Sigmoid colon (tissue), 7 donors: Measurements from ENCODE around the gene GAGE10. TPM values are rescaled to one million over a fixed set of nuclear protein-coding genes. Genes with fewer than 3 reads are reported as not detected.
A peak's percentile ranks its signal among the peaks of the same experiment; 100 is the strongest.
"Not testable (repeated sequence)": the region's sequence is repeated elsewhere in the genome, so short reads cannot be mapped to it uniquely, and the experiment has no call there.

Experiments
- DNase-seq: peaks from one replicate; pipeline ENCODE4 v3.0.0-alpha.2; 2019
- H3K27ac ChIP-seq, 4 donors: fragments of 200-600 bp; sonication (generic); one replicate each; pipeline ENCODE4 v1.5.1; 2016 to 2019; ENCODE audit warnings: mild to moderate bottlenecking in 1 of 4
- H3K27me3 ChIP-seq, 3 donors: fragments of 200-600 bp; sonication (generic); one replicate each; pipeline ENCODE4 v1.5.1; 2019; ENCODE audit warnings: mild to moderate bottlenecking in 1 of 3
- H3K36me3 ChIP-seq, 4 donors: fragments of 200-600 bp; sonication (generic); one replicate each; pipeline ENCODE4 v1.5.1; 2016 to 2019
- H3K4me1 ChIP-seq, 4 donors: fragments of 200-600 bp; sonication (generic); one replicate each; pipeline ENCODE4 v1.5.1; 2017 to 2019
- H3K4me3 ChIP-seq, 4 donors: fragments of 200-600 bp; sonication (generic); one replicate each; pipeline ENCODE4 v1.5.1; 2017 to 2019; ENCODE audit warnings: mild to moderate bottlenecking in 2 of 4, moderate library complexity in 1 of 4
- H3K9me3 ChIP-seq, 4 donors: fragments of 200-600 bp in 3 of 4; sonication (generic) in 3 of 4; one replicate each; pipeline versions ENCODE4 v1.5.1 to v1.6.1; 2013 to 2019
- EP300 ChIP-seq, 4 donors: sonication (generic); formaldehyde crosslinking; IDR thresholded peaks; one replicate each; pipeline ENCODE4 v1.6.1; 2017; ENCODE audit warnings: antibody characterized with exemption in 4 of 4
- POLR2A ChIP-seq, 2 donors: fragments of 450-650 bp; IDR thresholded peaks; one replicate each; pipeline ENCODE4 v1.6.1; 2016; ENCODE audit warnings: antibody characterized with exemption in 2 of 2, mild to moderate bottlenecking in 2 of 2, moderate library complexity in 2 of 2
- POLR2AphosphoS5 ChIP-seq, 4 donors: sonication (generic); formaldehyde crosslinking; IDR thresholded peaks; one replicate each; pipeline ENCODE4 v1.6.1; 2017; ENCODE audit warnings: antibody characterized with exemption in 4 of 4
- WGBS, 2 donors: extraction: QIAGEN DNeasy Blood & Tissue Kit; methylation state at CpG; one replicate each; pipeline ENCODE4 v1.1.7; 2013; 5-methylcytosine and 5-hydroxymethylcytosine counted together
- intact Hi-C: fragments of 100-400 bp; cut with DNase I; formaldehyde crosslinking; loops from one replicate; pipeline ENCODE4 v1.15.1; 2023
- polyA plus RNA-seq, 3 donors: library from polyadenylated mRNA; stranded (reverse); fragments of 200-250 nt; gene quantifications; one replicate each; pipeline ENCODE4 v1.2.3, GENCODE V29; 2013
- total RNA-seq, 4 donors: library from RNA; depleted of rRNA; stranded (reverse); fragments of >200 nt; gene quantifications; one replicate each; pipeline ENCODE4 v1.1.0, GENCODE V29; 2016
- TF ChIP-seq, protein P1 (sequence below), 4 experiments: fragments of 450-650 bp in 3 of 4; fragments of 200-600 bp in 1 of 4; IDR thresholded peaks; one replicate each; pipeline ENCODE4 v1.5.1; 2016 to 2019; ENCODE audit warnings: antibody characterized with exemption in 4 of 4, mild to moderate bottlenecking in 3 of 4, moderate library complexity in 2 of 4
- donor health status: healthy with polysubstance abuse.
- donor health status: Bipolar disorder and iron deficiency.
- donor health status: healthy.

Gene GAGE10
- total and polyA plus RNA-seq, 7 donors = not detected

GRCh38 chrX:49287665-49288064 lies 15.8 kb upstream of the GAGE10 start:
- DNase-seq = peak; percentile 18
- no peaks in the 10 kb centered on the region for H3K9me3 ChIP-seq
- intact Hi-C loops = loop anchor here (10.0 kb wide), 1 partner anchor 587 kb away; the partner anchor contains the start of gene USP27X
- no peak overlapping the region for H3K27ac ChIP-seq
- no peak overlapping the region for H3K4me3 ChIP-seq
- TF ChIP-seq, protein P1, sequence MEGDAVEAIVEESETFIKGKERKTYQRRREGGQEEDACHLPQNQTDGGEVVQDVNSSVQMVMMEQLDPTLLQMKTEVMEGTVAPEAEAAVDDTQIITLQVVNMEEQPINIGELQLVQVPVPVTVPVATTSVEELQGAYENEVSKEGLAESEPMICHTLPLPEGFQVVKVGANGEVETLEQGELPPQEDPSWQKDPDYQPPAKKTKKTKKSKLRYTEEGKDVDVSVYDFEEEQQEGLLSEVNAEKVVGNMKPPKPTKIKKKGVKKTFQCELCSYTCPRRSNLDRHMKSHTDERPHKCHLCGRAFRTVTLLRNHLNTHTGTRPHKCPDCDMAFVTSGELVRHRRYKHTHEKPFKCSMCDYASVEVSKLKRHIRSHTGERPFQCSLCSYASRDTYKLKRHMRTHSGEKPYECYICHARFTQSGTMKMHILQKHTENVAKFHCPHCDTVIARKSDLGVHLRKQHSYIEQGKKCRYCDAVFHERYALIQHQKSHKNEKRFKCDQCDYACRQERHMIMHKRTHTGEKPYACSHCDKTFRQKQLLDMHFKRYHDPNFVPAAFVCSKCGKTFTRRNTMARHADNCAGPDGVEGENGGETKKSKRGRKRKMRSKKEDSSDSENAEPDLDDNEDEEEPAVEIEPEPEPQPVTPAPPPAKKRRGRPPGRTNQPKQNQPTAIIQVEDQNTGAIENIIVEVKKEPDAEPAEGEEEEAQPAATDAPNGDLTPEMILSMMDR (IDR thresholded peaks at IDR 0.05) = no peak
- TF ChIP-seq POLR2A (IDR thresholded peaks at IDR 0.05) = no peak
- TF ChIP-seq POLR2AphosphoS5 (IDR thresholded peaks at IDR 0.05) = no peak
- TF ChIP-seq EP300 (IDR thresholded peaks at IDR 0.05) = no peak
- 82 to 94% methylated on average over 1 of the region's 1 CpG for WGBS, 2 donors
- no peaks in the 10 kb centered on the region for H3K36me3 ChIP-seq
- H3K4me1 ChIP-seq = no peaks in the 10 kb centered on the region
- H3K27me3 ChIP-seq = no peaks in the 10 kb centered on the region

DNA sequence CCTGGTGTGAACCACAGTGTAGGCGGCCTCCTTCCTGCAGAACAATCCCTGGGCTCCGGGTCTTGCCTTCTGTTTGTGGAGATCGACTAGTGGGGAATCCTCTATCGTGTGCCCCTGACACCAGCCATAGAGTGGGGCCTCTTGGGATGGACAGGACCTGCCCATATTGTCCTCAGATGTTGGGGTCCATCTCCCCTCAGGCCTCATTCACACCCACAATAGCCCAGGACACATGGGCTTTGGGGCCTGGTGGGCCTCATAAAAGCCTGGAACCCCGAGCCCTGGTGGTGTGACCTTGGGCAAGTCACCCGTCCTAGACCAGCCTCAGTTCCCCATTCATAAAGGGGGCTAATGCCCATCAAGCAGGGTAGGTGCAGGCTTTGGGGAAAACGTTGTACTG lies 13.2 kb upstream of the GAGE10 start:
- no peaks in the 10 kb centered on the region for H3K4me1 ChIP-seq
- TF ChIP-seq POLR2A (IDR thresholded peaks at IDR 0.05) (no peak), POLR2AphosphoS5 (IDR thresholded peaks at IDR 0.05) (no peak), EP300 (IDR thresholded peaks at IDR 0.05) (no peak)
- TF ChIP-seq, protein P1 (IDR thresholded peaks at IDR 0.05) = no peak
- H3K27me3 ChIP-seq = no peaks in the 10 kb centered on the region
- no peaks in the 10 kb centered on the region for H3K9me3 ChIP-seq
- WGBS, 2 donors = 68 to 74% methylated on average over 7 of the region's 7 CpGs
- DNase-seq = no peak
- no peak overlapping the region for H3K4me3 ChIP-seq
- H3K27ac ChIP-seq = no peak overlapping the region
- intact Hi-C loops = loop anchor here (5.0 kb wide), 1 partner anchor 462 kb away; no protein-coding TSS in a partner anchor
- H3K36me3 ChIP-seq = no peaks in the 10 kb centered on the region

- no peaks in the 10 kb centered on the region for H3K36me3 ChIP-seq
- no peaks in the 10 kb centered on the region for H3K9me3 ChIP-seq
- intact Hi-C loops = loop anchor here (5.0 kb wide), 1 partner anchor 461 kb away; no protein-coding TSS in a partner anchor
- H3K4me1 ChIP-seq = no peaks in the 10 kb centered on the region
- DNase-seq = no peak
- 17 to 26% methylated on average over 11 of the region's 11 CpGs for WGBS, 2 donors
- H3K27me3 ChIP-seq = no peaks in the 10 kb centered on the region
- no peak overlapping the region for H3K27ac ChIP-seq
- H3K4me3 ChIP-seq = no peak overlapping the region
- TF ChIP-seq, protein P1 (IDR thresholded peaks at IDR 0.05) = peak in 3 of 4 experiments; percentile 47 to 57 (median 53)
- TF ChIP-seq POLR2A (IDR thresholded peaks at IDR 0.05) (no peak), POLR2AphosphoS5 (IDR thresholded peaks at IDR 0.05) (no peak), EP300 (IDR thresholded peaks at IDR 0.05) (no peak)
Measured at GRCh38 chrX:49291615-49292337, 11.7 kb upstream of the GAGE10 start.

DNA sequence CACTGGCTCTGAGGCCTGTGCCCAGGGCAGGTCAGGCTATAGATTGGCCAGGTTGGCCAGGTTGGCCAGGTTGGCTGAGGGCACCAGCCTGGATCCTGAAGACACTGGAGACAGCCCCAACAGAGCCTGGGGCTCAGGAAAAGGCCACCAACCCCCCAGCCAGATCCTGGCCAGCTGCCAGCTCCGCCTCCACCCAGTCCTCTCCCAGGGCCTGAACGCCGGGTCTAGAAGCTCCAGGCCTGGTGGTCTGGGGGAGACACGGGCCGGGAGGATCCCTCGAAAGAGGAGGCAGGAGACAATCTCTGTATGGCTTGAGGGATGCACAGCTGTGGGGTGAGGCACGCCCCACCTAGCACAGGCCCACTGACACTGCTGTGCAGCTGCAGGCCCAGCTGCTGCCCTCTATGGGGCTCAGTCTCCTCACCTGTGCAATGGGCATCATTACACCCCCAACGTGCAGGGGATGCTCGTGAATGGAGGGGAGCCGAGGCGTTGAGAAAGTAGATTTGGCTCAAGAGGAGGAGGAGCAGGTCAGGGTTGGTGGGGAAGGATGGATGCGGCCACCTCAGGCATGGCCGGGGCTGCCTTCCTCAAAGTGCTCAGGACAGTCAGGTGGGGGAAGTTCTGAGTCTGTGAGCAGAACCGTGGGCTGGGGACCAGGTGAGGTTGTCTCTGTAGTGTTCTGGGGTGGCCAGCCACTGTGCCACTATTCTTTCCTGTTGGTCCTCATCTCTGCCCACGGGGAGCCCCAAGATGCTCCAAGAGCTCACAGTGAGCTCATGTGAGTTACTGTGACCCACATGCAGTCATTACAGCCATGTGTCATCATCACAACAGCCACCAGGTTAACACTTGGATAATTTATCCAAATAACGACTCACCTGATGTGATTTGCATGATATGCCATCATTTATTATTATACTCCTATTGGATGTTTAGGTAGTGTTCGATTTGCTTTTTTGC lies 10.8 kb upstream of the GAGE10 start:
- TF ChIP-seq, protein P1 (IDR thresholded peaks at IDR 0.05) = no peak
- TF ChIP-seq POLR2A (IDR thresholded peaks at IDR 0.05) = no peak
- TF ChIP-seq EP300 (IDR thresholded peaks at IDR 0.05) = no peak
- no peak for TF ChIP-seq POLR2AphosphoS5 (IDR thresholded peaks at IDR 0.05)
- no peaks in the 10 kb centered on the region for H3K36me3 ChIP-seq

GRCh38 chrX:49299293-49299692 lies 4.2 kb upstream of the GAGE10 start:
- H3K4me1 ChIP-seq, DNase-seq, H3K36me3 ChIP-seq, H3K27me3 ChIP-seq, intact Hi-C loops, H3K9me3 ChIP-seq, H3K27ac ChIP-seq, H3K4me3 ChIP-seq: not testable (repeated sequence)
- WGBS, 2 donors = 96 to 97% methylated on average over 5 of the region's 5 CpGs

More for the DNA sequence above, 10.8 kb upstream of the GAGE10 start:
- Histone ChIP-seq H3K4me1 (no peaks in the 10 kb centered on the region), H3K4me3 (no peak overlapping the region), H3K9me3 (no peaks in the 10 kb centered on the region), H3K27me3 (no peaks in the 10 kb centered on the region), H3K27ac (no peak overlapping the region)
- DNase-seq = no peak
- WGBS, 2 donors = 82 to 88% methylated on average over 17 of the region's 17 CpGs
- intact Hi-C loops = loop anchor here (5.0 kb wide), 1 partner anchor 460 kb away; no protein-coding TSS in a partner anchor
